Heart left ventricle (tissue), 16 donors: Measurements from ENCODE around the gene EPOP. TPM values are rescaled to one million over a fixed set of nuclear protein-coding genes. Genes with fewer than 3 reads are reported as not detected.
A peak's percentile ranks its signal among the peaks of the same experiment; 100 is the strongest.

Source experiments
- ATAC-seq, 4 donors: fragments of 200-7000 bp; cut with Tn5 transposase; one replicate each; pipeline ENCODE4 v1.9.1; 2020 to 2022; ENCODE audit warnings: moderate library complexity in 4 of 4, mild to moderate bottlenecking in 3 of 4, moderate number of reproducible peaks in 1 of 4
- DNase-seq, 5 donors: peaks; one replicate each; pipeline ENCODE4 v3.0.0-alpha.2; 2020
- H3K27ac ChIP-seq, 12 donors: fragments of 200-600 bp; sonication (generic) in 4 of 12; one replicate each; pipeline versions ENCODE4 v1.5.0 to v1.8.0; 2016 to 2022; ENCODE audit warnings: mild to moderate bottlenecking in 2 of 12
- H3K27me3 ChIP-seq, 9 donors: fragments of 200-600 bp; sonication (generic) in 2 of 9; one replicate each; pipeline versions ENCODE4 v1.5.1 to v1.8.0; 2016 to 2022; ENCODE audit warnings: mild to moderate bottlenecking in 3 of 9
- H3K36me3 ChIP-seq, 9 donors: fragments of 200-600 bp; sonication (generic) in 2 of 9; one replicate each; pipeline versions ENCODE4 v1.5.0 to v1.8.0; 2018 to 2022; ENCODE audit warnings: mild to moderate bottlenecking in 2 of 9
- H3K4me1 ChIP-seq, 12 donors: fragments of 200-600 bp; sonication (generic) in 4 of 12; one replicate each; pipeline versions ENCODE4 v1.5.0 to v1.8.0; 2016 to 2022; ENCODE audit warnings: mild to moderate bottlenecking in 3 of 12
- H3K4me3 ChIP-seq, 12 donors: fragments of 200-600 bp; sonication (generic) in 4 of 12; one replicate each; pipeline versions ENCODE4 v1.5.0 to v1.8.0; 2017 to 2022; ENCODE audit warnings: mild to moderate bottlenecking in 9 of 12, moderate library complexity in 4 of 12
- H3K9me3 ChIP-seq, 12 donors: fragments of 200-600 bp; sonication (generic) in 4 of 12; one replicate each; pipeline versions ENCODE4 v1.5.0 to v1.8.0; 2016 to 2022; ENCODE audit warnings: mild to moderate bottlenecking in 1 of 12
- POLR2A ChIP-seq, 2 donors: fragments of 450-650 bp; IDR thresholded peaks; one replicate each; pipeline ENCODE4 v1.6.1; 2017; ENCODE audit warnings: antibody characterized with exemption in 2 of 2, mild to moderate bottlenecking in 2 of 2, moderate library complexity in 2 of 2
- WGBS, 4 donors: extraction: QIAGEN DNeasy Blood & Tissue Kit in 2 of 4; methylation state at CpG; one replicate each; pipeline versions ENCODE4 v1.1.5 to v1.1.7; 2013 to 2018; 5-methylcytosine and 5-hydroxymethylcytosine counted together
- intact Hi-C, 10 donors: fragments of 100-400 bp; cut with DNase I; formaldehyde crosslinking; loops; one replicate each; pipeline versions ENCODE4 v1.11.1 to v1.14.2; 2022
- polyA plus RNA-seq, 2 donors: library from polyadenylated mRNA; stranded (reverse); fragments of 200-250 nt; gene quantifications; one replicate each; pipeline ENCODE4 v1.2.3, GENCODE V29; 2013
- total RNA-seq, 9 donors: library from RNA; depleted of rRNA in 2 of 9; stranded (reverse); fragments of >200 nt in 2 of 9; fragmentation: NEBNext Ultra II Directional in 3 of 9; extraction: Animal tissue kit (Norgen Biotek cat#: 25700) in 3 of 9; gene quantifications; one replicate each; pipeline versions ENCODE4 v1.1.0 to v1.2.4, GENCODE V29; 2016 to 2023
- TF ChIP-seq, protein P1 (sequence below), 12 donors: fragments of 200-600 bp; sonication (generic) in 4 of 12; IDR thresholded peaks; one replicate each; pipeline versions ENCODE4 v1.5.0 to v1.8.0; 2018 to 2022; ENCODE audit warnings: antibody characterized with exemption in 12 of 12, mild to moderate bottlenecking in 5 of 12
- donor health status: ischemic (EF 13 %, LVEDD 7.1; RV severe dilation, severe dysfunction).
- donor health status: healthy with polysubstance abuse.
- donor health status: DM: no; HTN: yes; CAD: no.
- donor health status: DM: no; HTN: no; CAD: no.
- donor health status: ischemic (EF 25% LVEDD 6.9; RV normal size, moderate dysfunction).
- donor health status: ischemic (EF 25% LVEDD 5.7; RV mildly dilated, moderate dysfunction).
- donor health status: healthy.
- donor health status: DM: yes; HTN: yes; CAD: no.
- donor health status: ischemic (EF 35%, LVEDD 5.7; RV mildly dilated, moderate dysfunction).
- donor health status: nonischemic (EF 11% LVEDD 7.7; RV severe dilation, severe dysfunction).
- donor health status: DM: yes; HTN: yes; CAD: no.
- donor health status: PGD.
- donor health status: ischemic (EF 29% LVEDD 5.4; RV normal size, mild dysfunction).
- donor health status: nonischemic (EF 23%, LVEDD 6.1; RV moderate dilation, normal function).

The EPOP gene
- total and polyA plus RNA-seq, 11 donors = 0.25 to 3.1 (median 0.94) TPM

DNA sequence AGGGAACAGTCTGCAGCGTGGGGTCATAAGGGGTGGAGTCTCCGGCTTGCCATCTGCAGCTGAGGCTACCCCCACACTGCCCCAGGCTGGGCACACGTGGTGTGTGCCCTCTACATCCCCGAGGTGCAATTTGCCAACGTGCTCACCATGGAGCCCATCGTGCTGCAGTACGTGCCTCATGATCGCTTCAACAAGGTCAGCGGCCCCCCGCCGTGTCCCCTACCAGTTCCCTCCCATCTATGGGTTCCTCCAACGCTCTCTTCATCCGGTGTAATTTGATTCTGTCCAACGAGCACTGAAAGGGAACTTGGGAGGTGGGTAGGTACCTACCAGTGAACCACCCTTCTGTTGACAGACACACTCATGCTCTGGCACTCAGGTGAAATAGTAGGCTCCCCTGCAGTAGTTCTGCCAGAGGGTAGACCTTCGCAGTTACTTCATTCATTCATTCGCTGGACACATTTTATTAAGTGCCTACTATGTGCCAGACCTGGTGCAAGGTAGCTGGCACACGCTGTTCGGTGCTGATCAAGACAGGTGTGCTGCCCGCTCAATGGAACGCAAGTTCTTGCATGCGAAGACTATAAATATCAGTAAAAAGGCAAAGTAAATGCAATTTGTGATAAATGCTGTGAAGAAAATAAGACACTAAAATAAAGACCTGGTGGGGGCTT, 33.1 kb upstream of the EPOP start:
- Histone ChIP-seq H3K4me3 (peak overlapping the region in 1 of 12 donors; percentile 79), H3K27ac (no peak overlapping the region), H3K9me3 (no peaks in the 10 kb centered on the region), H3K27me3 (no peaks in the 10 kb centered on the region), H3K4me1 (peaks cover 0 to 73% (median 31%) of the 10 kb centered on the region in 12 donors), H3K36me3 (peaks cover 0 to 55% (median 44%) of the 10 kb centered on the region in 9 donors)
- ATAC-seq (no peak), DNase-seq (no peak)
- no peak for TF ChIP-seq POLR2A (IDR thresholded peaks at IDR 0.05)
- TF ChIP-seq, protein P1, sequence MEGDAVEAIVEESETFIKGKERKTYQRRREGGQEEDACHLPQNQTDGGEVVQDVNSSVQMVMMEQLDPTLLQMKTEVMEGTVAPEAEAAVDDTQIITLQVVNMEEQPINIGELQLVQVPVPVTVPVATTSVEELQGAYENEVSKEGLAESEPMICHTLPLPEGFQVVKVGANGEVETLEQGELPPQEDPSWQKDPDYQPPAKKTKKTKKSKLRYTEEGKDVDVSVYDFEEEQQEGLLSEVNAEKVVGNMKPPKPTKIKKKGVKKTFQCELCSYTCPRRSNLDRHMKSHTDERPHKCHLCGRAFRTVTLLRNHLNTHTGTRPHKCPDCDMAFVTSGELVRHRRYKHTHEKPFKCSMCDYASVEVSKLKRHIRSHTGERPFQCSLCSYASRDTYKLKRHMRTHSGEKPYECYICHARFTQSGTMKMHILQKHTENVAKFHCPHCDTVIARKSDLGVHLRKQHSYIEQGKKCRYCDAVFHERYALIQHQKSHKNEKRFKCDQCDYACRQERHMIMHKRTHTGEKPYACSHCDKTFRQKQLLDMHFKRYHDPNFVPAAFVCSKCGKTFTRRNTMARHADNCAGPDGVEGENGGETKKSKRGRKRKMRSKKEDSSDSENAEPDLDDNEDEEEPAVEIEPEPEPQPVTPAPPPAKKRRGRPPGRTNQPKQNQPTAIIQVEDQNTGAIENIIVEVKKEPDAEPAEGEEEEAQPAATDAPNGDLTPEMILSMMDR (IDR thresholded peaks at IDR 0.05) = no peak
- WGBS, 4 donors = 78 to 81% (median 79%) methylated on average over 18 to 21 of the region's 21 CpGs
- intact Hi-C loops = loop anchor here in 1 of 10 donors (2.0 kb wide), 1 partner anchor 21 kb away; no protein-coding TSS in a partner anchor

DNA sequence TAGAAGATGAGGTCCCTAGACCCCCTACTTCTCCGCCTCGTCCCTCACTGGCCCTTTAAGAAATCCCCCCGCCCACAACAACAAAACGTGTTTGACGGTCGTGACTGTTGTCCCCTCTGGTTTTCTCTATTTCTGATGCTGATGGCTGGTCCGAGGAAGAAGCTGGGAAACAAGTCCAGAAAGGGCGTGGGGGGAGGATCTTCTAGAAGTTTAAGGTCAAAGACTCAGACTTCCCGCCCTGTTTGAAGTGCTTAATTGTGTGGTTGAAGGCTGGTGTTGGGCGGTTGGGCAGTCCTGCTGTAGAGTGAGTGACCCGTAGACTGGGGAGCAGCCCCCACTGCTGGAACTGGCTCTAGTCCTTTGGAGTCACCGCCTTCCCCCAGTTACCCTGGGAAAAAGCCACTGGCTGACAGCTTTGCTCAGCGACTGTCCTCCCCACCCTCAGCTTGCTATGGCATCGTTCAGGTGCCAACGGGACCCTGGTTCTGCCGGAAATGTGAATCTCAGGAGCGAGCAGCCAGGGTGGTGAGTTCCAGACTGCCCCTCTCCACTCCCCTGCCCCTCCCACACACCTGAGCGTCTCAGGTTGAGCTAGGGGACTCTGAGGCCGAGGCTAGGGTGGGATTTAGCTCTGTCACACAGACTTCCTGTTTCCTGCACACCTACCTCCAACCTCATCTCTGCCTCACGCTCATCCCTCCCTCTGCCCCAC, 31.9 kb upstream of the EPOP start:
- Histone ChIP-seq H3K9me3 (no peaks in the 10 kb centered on the region), H3K27me3 (no peaks in the 10 kb centered on the region), H3K27ac (peak overlapping the region; percentile 87 to 99 (median 94)), H3K4me1 (peaks cover 0 to 66% (median 29%) of the 10 kb centered on the region in 12 donors), H3K36me3 (peaks cover 0 to 43% (median 33%) of the 10 kb centered on the region in 9 donors), H3K4me3 (peak overlapping the region; percentile 67 to 97 (median 87))
- WGBS, 4 donors = 14 to 19% (median 16%) methylated on average over 19 to 20 of the region's 20 CpGs
- no peak for ATAC-seq
- peak in 1 of 5 donors; percentile 31 for DNase-seq
- intact Hi-C loops = loop anchor here in 1 of 10 donors (2.0 kb wide), 1 partner anchor 22 kb away; no protein-coding TSS in a partner anchor
- TF ChIP-seq, protein P1 (IDR thresholded peaks at IDR 0.05) = no peak
- TF ChIP-seq POLR2A (IDR thresholded peaks at IDR 0.05) = no peak

DNA sequence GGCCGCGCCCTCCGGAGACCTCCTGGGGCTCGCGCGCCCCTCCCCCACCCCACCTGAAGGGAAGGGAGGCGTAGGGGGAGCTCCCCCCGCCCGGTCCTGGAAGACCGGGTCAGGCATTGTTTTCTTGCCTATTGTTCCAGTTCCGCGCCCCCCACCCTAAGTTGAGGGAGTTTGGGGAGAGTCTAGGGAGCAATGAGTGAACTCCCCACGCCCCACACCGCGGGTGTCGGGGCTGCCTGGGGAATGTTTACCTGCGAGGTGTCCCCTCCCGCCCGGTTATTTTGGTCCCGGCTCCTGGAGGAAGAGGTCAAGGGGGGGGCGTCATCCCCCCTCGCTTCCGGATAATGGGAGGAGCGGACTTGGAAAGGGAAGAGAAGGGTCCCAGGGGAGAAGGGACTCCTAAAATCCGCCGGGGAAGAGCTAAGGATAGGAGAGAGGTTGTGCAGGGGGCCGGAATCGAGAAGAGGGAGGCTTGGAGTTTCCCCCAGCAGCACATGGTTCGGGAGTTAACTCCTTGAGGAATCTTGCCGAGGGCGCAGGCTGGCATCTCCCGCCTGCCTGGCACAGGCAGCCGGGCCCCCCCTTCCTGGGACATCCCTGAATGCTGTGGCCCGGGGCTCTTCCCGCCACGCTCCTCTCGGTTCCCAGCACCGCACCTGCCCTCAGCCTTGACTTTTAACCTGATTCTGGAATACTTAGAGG, 31.2 kb upstream of the EPOP start:
- TF ChIP-seq, protein P1 (IDR thresholded peaks at IDR 0.05) = no peak
- TF ChIP-seq POLR2A (IDR thresholded peaks at IDR 0.05) = no peak
- intact Hi-C loops = loop anchor here in 2 of 10 donors (2.0 kb wide), 2 partner anchors 23 to 25 kb away; partner anchors contain the start of gene CISD3 (in 1 of the 2)
- peaks cover 4 to 66% (median 31%) of the 10 kb centered on the region in 12 donors for H3K4me1 ChIP-seq
- peak overlapping the region; percentile 87 to 99 (median 94) for H3K27ac ChIP-seq
- no peaks in the 10 kb centered on the region for H3K27me3 ChIP-seq
- WGBS, 4 donors = 0 to 1% (median 1%) methylated on average over 25 to 38 of the region's 38 CpGs
- H3K9me3 ChIP-seq = no peaks in the 10 kb centered on the region
- peak in 1 of 4 donors; percentile 11 for ATAC-seq
- peak; percentile 76 to 83 (median 80) for DNase-seq
- H3K4me3 ChIP-seq = peak overlapping the region; percentile 67 to 97 (median 87)
- peaks cover 0 to 36% (median 28%) of the 10 kb centered on the region in 9 donors for H3K36me3 ChIP-seq
